H54 (cell line): Measurements from ENCODE around the gene TMOD1.
"Not testable (repeated sequence)": the region's sequence is repeated elsewhere in the genome, so short reads cannot be mapped to it uniquely, and the experiment has no call there.

Source experiments
- DNase-seq: peaks from one replicate; pipeline ENCODE4 v3.0.0; 2011; ENCODE audit warnings: low spot score, mixed read lengths; ENCODE audit not compliant: insufficient read length
- FAIRE-seq: peaks from 3 replicates; lab custom pipeline; 2011; peaks lifted over from hg19 to GRCh38; lab: Jason Lieb, UNC
- POLR2A ChIP-seq: IDR thresholded peaks from 2 replicates; pipeline ENCODE4 v1.6.1; 2011; ENCODE audit warnings: low read depth, mild to moderate bottlenecking, low read length

TMOD1 gene

GRCh38 chr9:97567182-97567893 is 65.9 kb downstream of the TMOD1 start:
- no peak for FAIRE-seq

GRCh38 chr9:97567894-97568202 is 66.4 kb downstream of the TMOD1 start:
- TF ChIP-seq POLR2A = no peak
- no peak for DNase-seq
- no peak for FAIRE-seq

More at GRCh38 chr9:97567182-97567893, 65.9 kb downstream of the TMOD1 start:
- TF ChIP-seq POLR2A = no peak
- DNase-seq = no peak

- TF ChIP-seq POLR2A = no peak
Measured at GRCh38 chr9:97568461-97569275, 67.2 kb downstream of the TMOD1 start.

GRCh38 chr9:97570899-97571298 is 69.4 kb downstream of the TMOD1 start:
- no peak for FAIRE-seq
- DNase-seq = no peak
- TF ChIP-seq POLR2A = no peak

More at GRCh38 chr9:97568461-97569275, 67.2 kb downstream of the TMOD1 start:
- FAIRE-seq (no peak), DNase-seq (no peak)

- no peak for DNase-seq
- TF ChIP-seq POLR2A = no peak
Measured at GRCh38 chr9:97571664-97572063, 70.2 kb downstream of the TMOD1 start.

GRCh38 chr9:97572196-97572891 is 70.9 kb downstream of the TMOD1 start:
- DNase-seq (peak; percentile 85), FAIRE-seq (no peak)
- TF ChIP-seq POLR2A = no peak

More at GRCh38 chr9:97571664-97572063, 70.2 kb downstream of the TMOD1 start:
- no peak for FAIRE-seq

GRCh38 chr9:97572892-97573365 is 71.5 kb downstream of the TMOD1 start:
- DNase-seq (no peak), FAIRE-seq (no peak)
- TF ChIP-seq POLR2A = no peak

GRCh38 chr9:97573482-97574073 is 72.1 kb downstream of the TMOD1 start:
- DNase-seq = no peak
- FAIRE-seq = no peak
- TF ChIP-seq POLR2A = no peak

GRCh38 chr9:97574101-97574571 is 72.7 kb downstream of the TMOD1 start:
- FAIRE-seq = not testable (repeated sequence)

GRCh38 chr9:97574921-97575672 is 73.6 kb downstream of the TMOD1 start:
- not testable (repeated sequence) for DNase-seq, FAIRE-seq

More at GRCh38 chr9:97574101-97574571, 72.7 kb downstream of the TMOD1 start:
- DNase-seq = not testable (repeated sequence)

GRCh38 chr9:97575673-97576200 is 74.3 kb downstream of the TMOD1 start:
- DNase-seq (no peak), FAIRE-seq (no peak)
- no peak for TF ChIP-seq POLR2A

GRCh38 chr9:97577051-97577450 is 75.6 kb downstream of the TMOD1 start:
- DNase-seq = no peak
- FAIRE-seq = no peak
- no peak for TF ChIP-seq POLR2A

GRCh38 chr9:97578846-97579245 is 77.4 kb downstream of the TMOD1 start:
- DNase-seq (no peak), FAIRE-seq (no peak)
- no peak for TF ChIP-seq POLR2A
